ENCODE data around the gene DNAH14. TPM values are rescaled to one million over a fixed set of nuclear protein-coding genes. Genes with fewer than 3 reads are reported as not detected.

The DNAH14 gene
- total RNA-seq (2022; extraction: Qiagen RNA extraction; ENCODE audit: low read depth) = 11.0 to 15.0 TPM (median 14.3 TPM) in 5 replicates

GRCh38 chr1:224929335-224930237, at the start of gene DNAH14:
Gene DNAH14 (plus strand): TSS chr1:224929675. CDS start chr1:224952703, 23,028 bp downstream.

GRCh38 chr1:225427235-225428067, 498.0 kb downstream of the DNAH14 start, which contains the start of gene LBR:
Gene LBR (minus strand): TSS chr1:225428038. CDS start chr1:225424075, 3,963 bp downstream.

Data from A549 treated with GW870086 at 1 μM for 4 hours (cell line).